ENCODE data around the gene IL24. TPM values are rescaled to one million over a fixed set of nuclear protein-coding genes. Genes with fewer than 3 reads are reported as not detected.

Gene IL24
- total and polyA plus RNA-seq, 8 donors = 0.11 to 0.43 (median 0.34) TPM; not detected in 1

GRCh38 chr1:206912445-206913095, 15.3 kb downstream of the IL24 start:
- intact Hi-C loops (cut with DNase I) = loop anchor here in 1 of 2 donors (5.0 kb wide), 1 partner anchor 95 kb away; no protein-coding TSS in a partner anchor
- H3K9me3 ChIP-seq = no peaks in the 10 kb centered on the region
- TF ChIP-seq CTCF (IDR thresholded peaks at IDR 0.05) = peak; percentile 81 to 94

DNA sequence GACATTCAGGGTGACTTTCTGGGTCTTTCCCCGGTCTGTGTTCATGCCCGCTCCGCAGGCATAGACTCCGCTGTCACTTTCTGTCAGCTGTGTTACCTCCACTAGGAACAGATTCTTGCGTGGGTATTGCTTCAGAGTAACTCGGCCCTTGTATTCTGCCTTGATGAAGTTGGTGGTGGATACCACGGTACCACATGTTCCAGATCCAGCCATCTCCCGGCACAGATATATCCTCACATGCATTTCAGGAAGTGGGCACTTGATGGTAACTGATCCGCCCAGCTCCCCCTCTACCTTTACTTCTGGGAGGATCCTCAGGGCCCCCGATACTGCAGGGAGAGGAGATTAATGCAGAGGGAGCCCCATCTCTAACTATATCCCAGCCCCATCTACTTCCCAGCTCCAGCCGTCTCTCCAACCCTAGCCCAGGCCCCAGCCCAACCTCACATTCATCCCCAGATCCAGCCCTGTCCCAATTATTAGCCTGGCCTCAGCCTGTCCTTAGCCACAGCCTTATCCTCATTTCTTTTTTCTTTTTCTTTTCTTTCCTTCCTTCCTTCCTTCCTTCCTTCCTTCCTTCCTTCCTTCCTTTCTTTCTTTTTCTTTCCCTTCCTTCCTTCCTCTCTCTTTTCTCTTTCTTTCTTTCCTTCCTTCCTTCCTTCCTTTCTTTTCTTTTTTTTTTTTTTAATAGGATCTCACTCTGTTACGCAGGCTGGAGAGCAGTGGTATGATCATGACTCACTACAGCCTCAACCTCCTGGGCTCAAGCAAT, 16.7 kb downstream of the IL24 start:
- Histone ChIP-seq H3K9me3 (no peaks in the 10 kb centered on the region), H3K4me3 (no peak overlapping the region), H3K4me1 (peaks cover 4 to 39% of the 10 kb centered on the region in 2 donors), H3K27me3 (peaks cover 5 to 22% of the 10 kb centered on the region in 2 donors), H3K27ac (no peak overlapping the region), H3K36me3 (no peaks in the 10 kb centered on the region)
- DNase-seq (no peak), ATAC-seq (no peak)
- TF ChIP-seq CTCF (IDR thresholded peaks at IDR 0.05) = no peak
- intact Hi-C loops (cut with DNase I) = loop anchor here in 1 of 2 donors (5.0 kb wide), 1 partner anchor 97 kb away; no protein-coding TSS in a partner anchor

More at GRCh38 chr1:206912445-206913095, 15.3 kb downstream of the IL24 start:
- no peak overlapping the region for H3K27ac ChIP-seq
- ATAC-seq = peak; percentile 54
- DNase-seq = peak in 2 of 4 donors; percentile 64 to 81
- peaks cover 4 to 43% of the 10 kb centered on the region in 2 donors for H3K4me1 ChIP-seq
- peaks cover 7 to 35% of the 10 kb centered on the region in 2 donors for H3K27me3 ChIP-seq
- no peaks in the 10 kb centered on the region for H3K36me3 ChIP-seq
- H3K4me3 ChIP-seq = no peak overlapping the region

- Histone ChIP-seq H3K4me3 (no peak overlapping the region), H3K9me3 (no peaks in the 10 kb centered on the region), H3K4me1 (peaks cover 0 to 27% of the 10 kb centered on the region in 2 donors), H3K36me3 (no peaks in the 10 kb centered on the region), H3K27ac (no peak overlapping the region), H3K27me3 (peaks cover 0 to 9% of the 10 kb centered on the region in 2 donors)
- ATAC-seq = no peak
- no peak for DNase-seq
- intact Hi-C loops (cut with DNase I) = loop anchor here in 1 of 2 donors (5.0 kb wide), 1 partner anchor 188 kb away; no protein-coding TSS in a partner anchor
- no peak for TF ChIP-seq CTCF (IDR thresholded peaks at IDR 0.05)
These were observed 17.9 kb downstream of the IL24 start for GRCh38 chr1:206915030-206915735.

GRCh38 chr1:206916000-206916709, 18.9 kb downstream of the IL24 start:
- Histone ChIP-seq H3K27ac (no peak overlapping the region), H3K36me3 (no peaks in the 10 kb centered on the region), H3K9me3 (no peaks in the 10 kb centered on the region), H3K4me3 (no peak overlapping the region), H3K4me1 (peaks cover 0 to 17% of the 10 kb centered on the region in 2 donors), H3K27me3 (no peaks in the 10 kb centered on the region)
- ATAC-seq = no peak
- DNase-seq = no peak
- intact Hi-C loops (cut with DNase I) = loop anchor here in 1 of 2 donors (5.0 kb wide), 1 partner anchor 189 kb away; no protein-coding TSS in a partner anchor
- TF ChIP-seq CTCF (IDR thresholded peaks at IDR 0.05) = no peak

Measured in left lung (tissue), 10 donors.